HCT116 (cell line): Measurements from ENCODE around the gene GSK3A.

Experiments
- CTCF ChIP-seq, 3 experiments: fragments of 200-600 bp in 1 of 3; sonication (generic) in 1 of 3; IDR thresholded peaks in 2 of 3; conservative IDR thresholded peaks in 1 of 3; 2 replicates each; pipeline ENCODE4 v1.5.1; 2012 to 2017; ENCODE audit warnings: low read depth in 2 of 3, low read length in 2 of 3, antibody characterized with exemption in 1 of 3, borderline replicate concordance in 1 of 3, control low read depth in 1 of 3, mild to moderate bottlenecking in 1 of 3, mixed read lengths in 1 of 3, mixed run types in 1 of 3, moderate library complexity in 1 of 3; ENCODE audit not compliant: insufficient read depth in 1 of 3
- EGR1 ChIP-seq: IDR thresholded peaks from 2 replicates; pipeline ENCODE4 v1.6.1; 2012; ENCODE audit warnings: low read depth
- EZH2 ChIP-seq: fragments of 200-600 bp; sonication (generic); IDR thresholded peaks from 2 replicates; pipeline ENCODE4 v1.6.1; 2017; ENCODE audit warnings: antibody characterized with exemption, mixed run types
- POLR2A ChIP-seq: IDR thresholded peaks from 2 replicates; pipeline ENCODE4 v1.7.0; 2011; ENCODE audit warnings: borderline replicate concordance; ENCODE audit not compliant: insufficient read depth, insufficient read length; ENCODE audit errors: extremely low read depth
- POLR2AphosphoS5 ChIP-seq: IDR thresholded peaks from 2 replicates; pipeline ENCODE4 v1.6.1; 2011; ENCODE audit warnings: mild to moderate bottlenecking, low read depth, low read length, moderate library complexity
- TCF7L2 ChIP-seq: IDR thresholded peaks from 2 replicates; pipeline ENCODE4 v1.7.0; 2011; ENCODE audit warnings: borderline replicate concordance, inconsistent platforms; ENCODE audit not compliant: insufficient read depth, insufficient read length; ENCODE audit errors: extremely low read depth
- ZNF274 ChIP-seq: fragments of 200-500 bp; sonication (Bioruptor generic); IDR thresholded peaks from 2 replicates; pipeline ENCODE4 v1.6.1; 2014; ENCODE audit warnings: mild to moderate bottlenecking, low read depth, low read length, inconsistent platforms

- TF ChIP-seq CTCF (IDR thresholded peaks at IDR 0.05 in 2 of 3, conservative IDR thresholded peaks at IDR 0.05 in 1 of 3; ENCODE audit: borderline replicate concordance in 1 of 3, insufficient read depth in 1 of 3, low read depth in 2 of 3, low read length in 2 of 3) (no peak), POLR2A (no peak), ZNF274 (no peak), EGR1 (no peak), POLR2AphosphoS5 (peak; percentile 24; the same call in 1 of the 2 replicates), EZH2 (no peak), TCF7L2 (no peak)
Measured at GRCh38 chr19:42253245-42254088, 11.1 kb upstream of the GSK3A start.
